HCT116 (cell line): ENCODE results near the gene APOOL. TPM values are rescaled to one million over a fixed set of nuclear protein-coding genes. Genes with fewer than 3 reads are reported as not detected.

Source experiments
- ATAC-seq: fragments of 200-7000 bp; cut with Tn5 transposase; 2 replicates; pipeline ENCODE4 v1.9.1; 2020; ENCODE audit warnings: mild to moderate bottlenecking, moderate library complexity
- BruUV-seq: library from RNA; stranded (reverse); fragments of 400-500 nt; replicated peaks from 2 replicates; lab custom pipeline; 2021; lab: Mats Ljungman, UMichigan
- CTCF ChIA-PET: fragments of 300-600 bp; sonication (Branson Sonifier 250); formaldehyde crosslinking; loops from one replicate; lab custom pipeline; 2021; ENCODE audit warnings: antibody characterized with exemption; lab: Charles Lee
- POLR2A ChIA-PET: fragments of 300-600, 350-600 bp; sonication (Branson Sonifier 250); formaldehyde crosslinking; loops from one replicate; lab custom pipeline; 2021; ENCODE audit warnings: antibody characterized with exemption; lab: Charles Lee
- RAD21 ChIA-PET, 2 experiments: fragments of 300-600 bp; sonication (Branson Sonifier 250); formaldehyde crosslinking; loops; one replicate each; lab custom pipeline; 2023; ENCODE audit warnings: low total read pairs in 2 of 2; ENCODE audit not compliant: uncharacterized antibody in 2 of 2, unreplicated experiment in 2 of 2, low non-redundant PET in 1 of 2; lab: Charles Lee
- DNase-seq: peaks from one replicate; pipeline ENCODE4 v3.0.0-alpha.2; 2010; ENCODE audit warnings: low read depth, low spot score
- H2AFZ ChIP-seq: fragments of 200-600 bp; shearing (Covaris generic), sonication (generic); 2 replicates; pipeline ENCODE4 v1.6.1; 2017; ENCODE audit warnings: low read depth, mixed run types, mixed read lengths, antibody characterized with exemption, low read length; ENCODE audit not compliant: poor library complexity, severe bottlenecking
- H3K27ac ChIP-seq: 2 replicates; pipeline ENCODE4 v1.5.1; 2012; ENCODE audit warnings: low read depth, low read length
- H3K27me3 ChIP-seq: fragments of 200-600 bp; sonication (generic); 2 replicates; pipeline ENCODE4 v1.6.1; 2016; ENCODE audit warnings: mixed run types, low read length, mixed read lengths; ENCODE audit not compliant: insufficient read depth
- H3K36me3 ChIP-seq, 2 experiments: fragments of 200-500 bp in 1 of 2; fragments of 200-600 bp in 1 of 2; sonication (Bioruptor generic) in 1 of 2; sonication (generic) in 1 of 2; 2 replicates each; pipeline versions ENCODE4 v1.5.1 to v1.6.1; 2014 to 2016; ENCODE audit warnings: low read length in 2 of 2, inconsistent platforms in 1 of 2, mixed read lengths in 1 of 2, mixed run types in 1 of 2; ENCODE audit not compliant: insufficient read depth in 2 of 2, control insufficient read depth in 1 of 2
- H3K4me1 ChIP-seq, 2 experiments: fragments of 200-600 bp in 1 of 2; sonication (generic) in 1 of 2; 2 replicates each; pipeline versions ENCODE4 v1.5.1 to v1.6.1; 2012 to 2017; ENCODE audit warnings: low read length in 2 of 2, inconsistent platforms in 1 of 2, mild to moderate bottlenecking in 1 of 2, mixed read lengths in 1 of 2, mixed run types in 1 of 2, moderate library complexity in 1 of 2; ENCODE audit not compliant: insufficient read depth in 2 of 2, control insufficient read depth in 1 of 2
- H3K4me2 ChIP-seq: fragments of 200-600 bp; sonication (generic); 2 replicates; pipeline ENCODE4 v1.6.1; 2017; ENCODE audit warnings: mixed run types, low read length, mixed read lengths
- H3K4me3 ChIP-seq, 2 experiments: fragments of 200-600 bp in 1 of 2; sonication (generic) in 1 of 2; replicated peaks in 1 of 2; 2 replicates each; pipeline ENCODE4 v1.5.1; 2011 to 2016; ENCODE audit warnings: low read length in 2 of 2, control low read depth in 1 of 2, low read depth in 1 of 2, mild to moderate bottlenecking in 1 of 2, mixed read lengths in 1 of 2, mixed run types in 1 of 2
- H3K79me2 ChIP-seq: fragments of 200-600 bp; sonication (generic); 2 replicates; pipeline ENCODE4 v1.6.1; 2017; ENCODE audit warnings: mild to moderate bottlenecking, mixed run types, low read length, moderate library complexity, mixed read lengths; ENCODE audit not compliant: insufficient read depth
- H3K9ac ChIP-seq: fragments of 200-600 bp; sonication (generic); 2 replicates; pipeline ENCODE4 v1.6.1; 2016; ENCODE audit warnings: low read length, mixed read lengths
- H3K9me2 ChIP-seq: fragments of 200-600 bp; sonication (generic), shearing (Covaris generic); 2 replicates; pipeline ENCODE4 v1.6.1; 2017; ENCODE audit warnings: mixed run types, mild to moderate bottlenecking, moderate library complexity; ENCODE audit not compliant: insufficient read depth
- H3K9me3 ChIP-seq, 2 experiments: fragments of 200-500 bp in 1 of 2; fragments of 200-600 bp in 1 of 2; sonication (Bioruptor generic) in 1 of 2; sonication (generic) in 1 of 2; 2 replicates each; pipeline ENCODE4 v1.6.1; 2014 to 2017; ENCODE audit warnings: low read length in 2 of 2, mixed read lengths in 2 of 2, inconsistent platforms in 1 of 2, low read depth in 1 of 2, mild to moderate bottlenecking in 1 of 2, mixed run types in 1 of 2, moderate library complexity in 1 of 2; ENCODE audit not compliant: control insufficient read depth in 1 of 2, insufficient read depth in 1 of 2
- H4K20me1 ChIP-seq: fragments of 200-600 bp; sonication (generic), shearing (Covaris generic); 2 replicates; pipeline ENCODE4 v1.6.1; 2017; ENCODE audit warnings: mixed run types, mild to moderate bottlenecking, moderate library complexity; ENCODE audit not compliant: insufficient read depth
- ATF3 ChIP-seq: IDR thresholded peaks from 2 replicates; pipeline ENCODE4 v1.6.1; 2012
- CBX3 ChIP-seq: IDR thresholded peaks from 2 replicates; pipeline ENCODE4 v1.6.1; 2012; ENCODE audit warnings: low read depth
- CEBPB ChIP-seq: IDR thresholded peaks from 2 replicates; pipeline ENCODE4 v1.6.1; 2012; ENCODE audit warnings: low read depth
- EGR1 ChIP-seq: IDR thresholded peaks from 2 replicates; pipeline ENCODE4 v1.6.1; 2012; ENCODE audit warnings: low read depth
- EZH2phosphoT487 ChIP-seq: fragments of 200-600 bp; IDR thresholded peaks from 2 replicates; pipeline ENCODE4 v1.6.1; 2018; ENCODE audit warnings: antibody characterized with exemption, borderline replicate concordance
- FOSL1 ChIP-seq: IDR thresholded peaks from 2 replicates; pipeline ENCODE4 v1.6.1; 2012; ENCODE audit warnings: low read depth
- JUND ChIP-seq: IDR thresholded peaks from 2 replicates; pipeline ENCODE4 v1.6.1; 2012
- POLR2AphosphoS5 ChIP-seq: IDR thresholded peaks from 2 replicates; pipeline ENCODE4 v1.6.1; 2011; ENCODE audit warnings: mild to moderate bottlenecking, low read depth, low read length, moderate library complexity
- RAD21 ChIP-seq: IDR thresholded peaks from 2 replicates; pipeline ENCODE4 v1.6.1; 2012; ENCODE audit warnings: low read depth, mild to moderate bottlenecking
- REST ChIP-seq: IDR thresholded peaks from 2 replicates; pipeline ENCODE4 v1.6.1; 2012; ENCODE audit warnings: low read depth
- SP1 ChIP-seq: IDR thresholded peaks from 2 replicates; pipeline ENCODE4 v1.6.1; 2012; ENCODE audit warnings: low read depth
- SRF ChIP-seq: IDR thresholded peaks from 2 replicates; pipeline ENCODE4 v1.6.1; 2012; ENCODE audit warnings: low read depth
- TCF7L2 ChIP-seq: IDR thresholded peaks from 2 replicates; pipeline ENCODE4 v1.7.0; 2011; ENCODE audit warnings: borderline replicate concordance, inconsistent platforms; ENCODE audit not compliant: insufficient read depth, insufficient read length; ENCODE audit errors: extremely low read depth
- YY1 ChIP-seq: IDR thresholded peaks from 2 replicates; pipeline ENCODE4 v1.6.1; 2011; ENCODE audit warnings: low read length, low read depth, moderate library complexity, mild to moderate bottlenecking; ENCODE audit not compliant: insufficient replicate concordance; ENCODE audit errors: extremely low read depth
- ZBTB33 ChIP-seq: IDR thresholded peaks from 2 replicates; pipeline ENCODE4 v1.6.1; 2011; ENCODE audit warnings: mild to moderate bottlenecking, low read length, moderate library complexity; ENCODE audit not compliant: insufficient replicate concordance; ENCODE audit errors: extremely low read depth
- ZFX ChIP-seq: fragments of 450-650 bp; IDR thresholded peaks from 2 replicates; pipeline ENCODE4 v1.6.1; 2017
- ZNF274 ChIP-seq: fragments of 200-500 bp; sonication (Bioruptor generic); IDR thresholded peaks from 2 replicates; pipeline ENCODE4 v1.6.1; 2014; ENCODE audit warnings: mild to moderate bottlenecking, low read depth, low read length, inconsistent platforms
- intact Hi-C: fragments of 100-400 bp; cut with micrococcal nuclease; formaldehyde crosslinking; loops from 2 replicates; pipeline ENCODE4 v1.10.0; 2022
- total RNA-seq: library from RNA; stranded (reverse); gene quantifications from one replicate; pipeline ENCODE4 v1.2.1, GENCODE V29; 2021; ENCODE audit not compliant: unreplicated experiment
- TF ChIP-seq, protein P1 (sequence below), 3 experiments: fragments of 200-600 bp in 1 of 3; sonication (generic) in 1 of 3; IDR thresholded peaks in 2 of 3; conservative IDR thresholded peaks in 1 of 3; 2 replicates each; pipeline ENCODE4 v1.5.1; 2012 to 2017; ENCODE audit warnings: low read depth in 2 of 3, low read length in 2 of 3, antibody characterized with exemption in 1 of 3, borderline replicate concordance in 1 of 3, control low read depth in 1 of 3, mild to moderate bottlenecking in 1 of 3, mixed read lengths in 1 of 3, mixed run types in 1 of 3, moderate library complexity in 1 of 3; ENCODE audit not compliant: insufficient read depth in 1 of 3

The APOOL gene
- total RNA-seq, 1 experiment from 2014 or later: 24.5 TPM

GRCh38 chrX:85029043-85029442, 25.4 kb downstream of the APOOL start:
- Histone ChIP-seq H3K4me1 (no peaks in the 10 kb centered on the region), H3K9ac (no peak overlapping the region), H3K27me3 (no peaks in the 10 kb centered on the region), H3K9me3 (no peaks in the 10 kb centered on the region), H3K36me3 (no peaks in the 10 kb centered on the region), H3K9me2 (no peaks in the 10 kb centered on the region), H3K79me2 (no peaks in the 10 kb centered on the region), H3K4me2 (no peak overlapping the region), H3K4me3 (no peak overlapping the region), H3K27ac (no peak overlapping the region), H2AFZ (no peak overlapping the region), H4K20me1 (no peaks in the 10 kb centered on the region)
- TF ChIP-seq TCF7L2: no peak
- TF ChIP-seq ZFX: no peak
- TF ChIP-seq ATF3: no peak
- no peak for TF ChIP-seq CBX3
- no peak for TF ChIP-seq REST
- TF ChIP-seq JUND: no peak
- no peak for TF ChIP-seq POLR2AphosphoS5
- TF ChIP-seq ZNF274: no peak
- TF ChIP-seq EZH2phosphoT487: no peak
- TF ChIP-seq RAD21: no peak
- TF ChIP-seq SP1: no peak
- no peak for TF ChIP-seq EGR1
- TF ChIP-seq FOSL1: no peak
- TF ChIP-seq SRF: no peak
- TF ChIP-seq YY1: no peak
- TF ChIP-seq CEBPB: no peak
- TF ChIP-seq ZBTB33: no peak
- TF ChIP-seq, protein P1, sequence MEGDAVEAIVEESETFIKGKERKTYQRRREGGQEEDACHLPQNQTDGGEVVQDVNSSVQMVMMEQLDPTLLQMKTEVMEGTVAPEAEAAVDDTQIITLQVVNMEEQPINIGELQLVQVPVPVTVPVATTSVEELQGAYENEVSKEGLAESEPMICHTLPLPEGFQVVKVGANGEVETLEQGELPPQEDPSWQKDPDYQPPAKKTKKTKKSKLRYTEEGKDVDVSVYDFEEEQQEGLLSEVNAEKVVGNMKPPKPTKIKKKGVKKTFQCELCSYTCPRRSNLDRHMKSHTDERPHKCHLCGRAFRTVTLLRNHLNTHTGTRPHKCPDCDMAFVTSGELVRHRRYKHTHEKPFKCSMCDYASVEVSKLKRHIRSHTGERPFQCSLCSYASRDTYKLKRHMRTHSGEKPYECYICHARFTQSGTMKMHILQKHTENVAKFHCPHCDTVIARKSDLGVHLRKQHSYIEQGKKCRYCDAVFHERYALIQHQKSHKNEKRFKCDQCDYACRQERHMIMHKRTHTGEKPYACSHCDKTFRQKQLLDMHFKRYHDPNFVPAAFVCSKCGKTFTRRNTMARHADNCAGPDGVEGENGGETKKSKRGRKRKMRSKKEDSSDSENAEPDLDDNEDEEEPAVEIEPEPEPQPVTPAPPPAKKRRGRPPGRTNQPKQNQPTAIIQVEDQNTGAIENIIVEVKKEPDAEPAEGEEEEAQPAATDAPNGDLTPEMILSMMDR (IDR thresholded peaks at IDR 0.05 in 2 of 3, conservative IDR thresholded peaks at IDR 0.05 in 1 of 3; ENCODE audit: borderline replicate concordance in 1 of 3, insufficient read depth in 1 of 3, low read depth in 2 of 3, low read length in 2 of 3): no peak
- ATAC-seq: no peak
- no TSS peak for BruUV-seq
- RAD21 ChIA-PET: no interaction called here
- no peak for DNase-seq
- intact Hi-C loops: no loop called here
- POLR2A ChIA-PET: no interaction called here
- CTCF ChIA-PET: no interaction called here
